ENCODE results near the gene MAN2A1.

The MAN2A1 gene

DNA sequence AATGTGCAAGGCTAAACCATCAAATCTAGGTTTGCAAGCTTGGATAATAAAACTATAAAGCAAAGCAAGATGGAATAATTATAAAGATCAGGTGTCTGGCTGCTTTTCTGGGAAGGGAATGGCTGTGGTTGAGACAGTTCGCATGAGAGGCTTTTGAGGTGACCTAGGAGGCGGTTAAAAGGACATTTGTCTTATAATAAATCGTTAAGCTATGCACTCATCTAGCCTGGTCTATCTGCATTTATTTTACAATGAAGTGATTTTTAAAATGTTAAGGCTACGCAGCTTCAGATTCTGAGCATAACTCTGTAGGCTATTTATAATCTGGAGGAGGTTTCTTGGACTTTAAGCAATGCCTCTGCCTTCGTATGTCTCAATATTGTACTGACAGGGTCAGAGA is 29.4 kb upstream of the MAN2A1 start:
- TF ChIP-seq, protein P1, sequence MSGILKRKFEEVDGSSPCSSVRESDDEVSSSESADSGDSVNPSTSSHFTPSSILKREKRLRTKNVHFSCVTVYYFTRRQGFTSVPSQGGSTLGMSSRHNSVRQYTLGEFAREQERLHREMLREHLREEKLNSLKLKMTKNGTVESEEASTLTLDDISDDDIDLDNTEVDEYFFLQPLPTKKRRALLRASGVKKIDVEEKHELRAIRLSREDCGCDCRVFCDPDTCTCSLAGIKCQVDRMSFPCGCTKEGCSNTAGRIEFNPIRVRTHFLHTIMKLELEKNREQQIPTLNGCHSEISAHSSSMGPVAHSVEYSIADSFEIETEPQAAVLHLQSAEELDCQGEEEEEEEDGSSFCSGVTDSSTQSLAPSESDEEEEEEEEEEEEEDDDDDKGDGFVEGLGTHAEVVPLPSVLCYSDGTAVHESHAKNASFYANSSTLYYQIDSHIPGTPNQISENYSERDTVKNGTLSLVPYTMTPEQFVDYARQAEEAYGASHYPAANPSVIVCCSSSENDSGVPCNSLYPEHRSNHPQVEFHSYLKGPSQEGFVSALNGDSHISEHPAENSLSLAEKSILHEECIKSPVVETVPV (CRISPR knock-in tag; IDR thresholded peaks at IDR 0.05): no peak
- TF ChIP-seq CSDC2 (CRISPR knock-in tag; IDR thresholded peaks at IDR 0.05) (no peak), RARB (CRISPR knock-in tag; IDR thresholded peaks at IDR 0.05) (no peak), ZNF8 (CRISPR knock-in tag; IDR thresholded peaks at IDR 0.05) (no peak), ZFP30 (CRISPR knock-in tag; IDR thresholded peaks at IDR 0.05) (no peak), ISL1 (CRISPR knock-in tag; IDR thresholded peaks at IDR 0.05) (no peak), BACH2 (CRISPR knock-in tag; IDR thresholded peaks at IDR 0.05; ENCODE audit: borderline replicate concordance) (no peak), GLIS3 (CRISPR knock-in tag; IDR thresholded peaks at IDR 0.05) (no peak), TCF4 (CRISPR knock-in tag; IDR thresholded peaks at IDR 0.05; ENCODE audit: borderline replicate concordance) (no peak), TOX (CRISPR knock-in tag; IDR thresholded peaks at IDR 0.05; ENCODE audit: borderline replicate concordance) (no peak), ARNTL (CRISPR knock-in tag; IDR thresholded peaks at IDR 0.05; ENCODE audit: borderline replicate concordance, low read depth) (no peak), ZFP3 (CRISPR knock-in tag; IDR thresholded peaks at IDR 0.05) (no peak), ZNF565 (CRISPR knock-in tag; conservative IDR thresholded peaks at IDR 0.05; ENCODE audit: low read depth) (no peak), PPARA (CRISPR knock-in tag; IDR thresholded peaks at IDR 0.05; ENCODE audit: borderline replicate concordance) (no peak), ESRRG (CRISPR knock-in tag; IDR thresholded peaks at IDR 0.05) (no peak)
- TF ChIP-seq, protein P2, sequence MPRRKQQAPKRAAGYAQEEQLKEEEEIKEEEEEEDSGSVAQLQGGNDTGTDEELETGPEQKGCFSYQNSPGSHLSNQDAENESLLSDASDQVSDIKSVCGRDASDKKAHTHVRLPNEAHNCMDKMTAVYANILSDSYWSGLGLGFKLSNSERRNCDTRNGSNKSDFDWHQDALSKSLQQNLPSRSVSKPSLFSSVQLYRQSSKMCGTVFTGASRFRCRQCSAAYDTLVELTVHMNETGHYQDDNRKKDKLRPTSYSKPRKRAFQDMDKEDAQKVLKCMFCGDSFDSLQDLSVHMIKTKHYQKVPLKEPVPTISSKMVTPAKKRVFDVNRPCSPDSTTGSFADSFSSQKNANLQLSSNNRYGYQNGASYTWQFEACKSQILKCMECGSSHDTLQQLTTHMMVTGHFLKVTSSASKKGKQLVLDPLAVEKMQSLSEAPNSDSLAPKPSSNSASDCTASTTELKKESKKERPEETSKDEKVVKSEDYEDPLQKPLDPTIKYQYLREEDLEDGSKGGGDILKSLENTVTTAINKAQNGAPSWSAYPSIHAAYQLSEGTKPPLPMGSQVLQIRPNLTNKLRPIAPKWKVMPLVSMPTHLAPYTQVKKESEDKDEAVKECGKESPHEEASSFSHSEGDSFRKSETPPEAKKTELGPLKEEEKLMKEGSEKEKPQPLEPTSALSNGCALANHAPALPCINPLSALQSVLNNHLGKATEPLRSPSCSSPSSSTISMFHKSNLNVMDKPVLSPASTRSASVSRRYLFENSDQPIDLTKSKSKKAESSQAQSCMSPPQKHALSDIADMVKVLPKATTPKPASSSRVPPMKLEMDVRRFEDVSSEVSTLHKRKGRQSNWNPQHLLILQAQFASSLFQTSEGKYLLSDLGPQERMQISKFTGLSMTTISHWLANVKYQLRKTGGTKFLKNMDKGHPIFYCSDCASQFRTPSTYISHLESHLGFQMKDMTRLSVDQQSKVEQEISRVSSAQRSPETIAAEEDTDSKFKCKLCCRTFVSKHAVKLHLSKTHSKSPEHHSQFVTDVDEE (CRISPR knock-in tag; IDR thresholded peaks at IDR 0.05): no peak
- TF ChIP-seq, protein P3, sequence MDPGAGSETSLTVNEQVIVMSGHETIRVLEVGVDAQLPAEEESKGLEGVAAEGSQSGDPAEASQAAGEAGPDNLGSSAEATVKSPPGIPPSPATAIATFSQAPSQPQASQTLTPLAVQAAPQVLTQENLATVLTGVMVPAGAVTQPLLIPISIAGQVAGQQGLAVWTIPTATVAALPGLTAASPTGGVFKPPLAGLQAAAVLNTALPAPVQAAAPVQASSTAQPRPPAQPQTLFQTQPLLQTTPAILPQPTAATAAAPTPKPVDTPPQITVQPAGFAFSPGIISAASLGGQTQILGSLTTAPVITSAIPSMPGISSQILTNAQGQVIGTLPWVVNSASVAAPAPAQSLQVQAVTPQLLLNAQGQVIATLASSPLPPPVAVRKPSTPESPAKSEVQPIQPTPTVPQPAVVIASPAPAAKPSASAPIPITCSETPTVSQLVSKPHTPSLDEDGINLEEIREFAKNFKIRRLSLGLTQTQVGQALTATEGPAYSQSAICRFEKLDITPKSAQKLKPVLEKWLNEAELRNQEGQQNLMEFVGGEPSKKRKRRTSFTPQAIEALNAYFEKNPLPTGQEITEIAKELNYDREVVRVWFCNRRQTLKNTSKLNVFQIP (CRISPR knock-in tag; IDR thresholded peaks at IDR 0.05; ENCODE audit: borderline replicate concordance, low read depth): no peak
- TF ChIP-seq, protein P4, sequence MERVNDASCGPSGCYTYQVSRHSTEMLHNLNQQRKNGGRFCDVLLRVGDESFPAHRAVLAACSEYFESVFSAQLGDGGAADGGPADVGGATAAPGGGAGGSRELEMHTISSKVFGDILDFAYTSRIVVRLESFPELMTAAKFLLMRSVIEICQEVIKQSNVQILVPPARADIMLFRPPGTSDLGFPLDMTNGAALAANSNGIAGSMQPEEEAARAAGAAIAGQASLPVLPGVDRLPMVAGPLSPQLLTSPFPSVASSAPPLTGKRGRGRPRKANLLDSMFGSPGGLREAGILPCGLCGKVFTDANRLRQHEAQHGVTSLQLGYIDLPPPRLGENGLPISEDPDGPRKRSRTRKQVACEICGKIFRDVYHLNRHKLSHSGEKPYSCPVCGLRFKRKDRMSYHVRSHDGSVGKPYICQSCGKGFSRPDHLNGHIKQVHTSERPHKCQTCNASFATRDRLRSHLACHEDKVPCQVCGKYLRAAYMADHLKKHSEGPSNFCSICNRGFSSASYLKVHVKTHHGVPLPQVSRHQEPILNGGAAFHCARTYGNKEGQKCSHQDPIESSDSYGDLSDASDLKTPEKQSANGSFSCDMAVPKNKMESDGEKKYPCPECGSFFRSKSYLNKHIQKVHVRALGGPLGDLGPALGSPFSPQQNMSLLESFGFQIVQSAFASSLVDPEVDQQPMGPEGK (CRISPR knock-in tag; IDR thresholded peaks at IDR 0.05; ENCODE audit: borderline replicate concordance): no peak
- no peak for ATAC-seq

DNA sequence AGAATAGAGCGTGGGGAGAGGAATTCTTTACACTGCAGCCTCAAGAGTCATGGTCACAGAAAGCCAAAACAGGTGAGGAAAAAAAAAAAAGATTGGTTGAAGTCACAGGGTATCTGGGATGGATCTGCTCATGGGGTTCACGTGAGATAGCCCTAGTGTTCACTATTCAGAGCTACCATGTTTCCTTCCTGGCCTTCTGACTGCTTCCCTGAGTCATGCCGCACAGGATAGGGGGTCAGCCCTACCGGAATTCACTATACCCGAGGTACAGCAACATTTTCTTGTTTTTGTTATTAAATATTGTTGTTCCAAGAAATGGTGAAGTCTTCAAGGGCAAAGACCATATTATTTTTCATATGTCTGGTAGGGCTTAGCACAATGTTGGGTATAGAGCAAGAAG is 21.5 kb upstream of the MAN2A1 start:
- ATAC-seq: no peak
- no peak for TF ChIP-seq ZFP3 (CRISPR knock-in tag; IDR thresholded peaks at IDR 0.05)
- TF ChIP-seq, protein P1 (CRISPR knock-in tag; IDR thresholded peaks at IDR 0.05): no peak
- TF ChIP-seq BACH2 (CRISPR knock-in tag; IDR thresholded peaks at IDR 0.05; ENCODE audit: borderline replicate concordance): no peak
- TF ChIP-seq, protein P2 (CRISPR knock-in tag; IDR thresholded peaks at IDR 0.05): no peak
- TF ChIP-seq ISL1 (CRISPR knock-in tag; IDR thresholded peaks at IDR 0.05): no peak
- TF ChIP-seq, protein P3 (CRISPR knock-in tag; IDR thresholded peaks at IDR 0.05; ENCODE audit: borderline replicate concordance, low read depth): no peak
- TF ChIP-seq TOX (CRISPR knock-in tag; IDR thresholded peaks at IDR 0.05; ENCODE audit: borderline replicate concordance): no peak
- TF ChIP-seq ZC3H10 (CRISPR knock-in tag; IDR thresholded peaks at IDR 0.05): no peak
- no peak for TF ChIP-seq ZNF8 (CRISPR knock-in tag; IDR thresholded peaks at IDR 0.05)
- no peak for TF ChIP-seq ZNF565 (CRISPR knock-in tag; conservative IDR thresholded peaks at IDR 0.05; ENCODE audit: low read depth)
- no peak for TF ChIP-seq PPARA (CRISPR knock-in tag; IDR thresholded peaks at IDR 0.05; ENCODE audit: borderline replicate concordance)
- TF ChIP-seq SNAI2 (CRISPR knock-in tag; IDR thresholded peaks at IDR 0.05): no peak
- TF ChIP-seq ARNTL (CRISPR knock-in tag; IDR thresholded peaks at IDR 0.05; ENCODE audit: borderline replicate concordance, low read depth): no peak
- no peak for TF ChIP-seq ZNF70 (CRISPR knock-in tag; IDR thresholded peaks at IDR 0.05)
- TF ChIP-seq, protein P4 (CRISPR knock-in tag; IDR thresholded peaks at IDR 0.05; ENCODE audit: borderline replicate concordance): no peak
